ENCODE measurements around the gene BIRC6.
"Not testable (repeated sequence)": the region's sequence is repeated elsewhere in the genome, so short reads cannot be mapped to it uniquely, and the experiment has no call there.

The BIRC6 gene

GRCh38 chr2:32446369-32446768, 89.5 kb downstream of the BIRC6 start:
- DNase-seq (ENCODE audit: low spot score): no peak

- no peak for DNase-seq (ENCODE audit: low spot score)
Measured at GRCh38 chr2:32450851-32451250, 94.0 kb downstream of the BIRC6 start.

GRCh38 chr2:32452338-32453064, 95.7 kb downstream of the BIRC6 start:
- DNase-seq (ENCODE audit: low spot score): no peak

GRCh38 chr2:32453242-32454062, 96.6 kb downstream of the BIRC6 start:
- no peak for DNase-seq (ENCODE audit: low spot score)

- no peak for DNase-seq (ENCODE audit: low spot score)
Measured at GRCh38 chr2:32455816-32456215, 99.0 kb downstream of the BIRC6 start.

- no peak for DNase-seq (ENCODE audit: low spot score)
Measured at GRCh38 chr2:32456808-32457207, 100.0 kb downstream of the BIRC6 start.

- no peak for DNase-seq (ENCODE audit: low spot score)
Measured at GRCh38 chr2:32457814-32458213, 101.0 kb downstream of the BIRC6 start.

GRCh38 chr2:32460861-32461260, 104.0 kb downstream of the BIRC6 start:
- not testable (repeated sequence) for DNase-seq (ENCODE audit: low spot score)

GRCh38 chr2:32463110-32463509, 106.3 kb downstream of the BIRC6 start:
- DNase-seq (ENCODE audit: low spot score): no peak

- no peak for DNase-seq (ENCODE audit: low spot score)
Measured at GRCh38 chr2:32464431-32464830, 107.6 kb downstream of the BIRC6 start.

GRCh38 chr2:32472605-32473004, 115.8 kb downstream of the BIRC6 start:
- DNase-seq (ENCODE audit: low spot score): no peak

- no peak for DNase-seq (ENCODE audit: low spot score)
Measured at GRCh38 chr2:32474381-32474780, 117.6 kb downstream of the BIRC6 start.

GRCh38 chr2:32478889-32479620, 122.2 kb downstream of the BIRC6 start:
- no peak for DNase-seq (ENCODE audit: low spot score)

GRCh38 chr2:32479993-32480392, 123.2 kb downstream of the BIRC6 start:
- DNase-seq (ENCODE audit: low spot score): no peak

- no peak for DNase-seq (ENCODE audit: low spot score)
Measured at GRCh38 chr2:32482471-32482870, 125.6 kb downstream of the BIRC6 start.

- no peak for DNase-seq (ENCODE audit: low spot score)
Measured at GRCh38 chr2:32484937-32485336, 128.1 kb downstream of the BIRC6 start.

GRCh38 chr2:32485399-32485798, 128.6 kb downstream of the BIRC6 start:
- DNase-seq (ENCODE audit: low spot score): no peak

- DNase-seq (ENCODE audit: low spot score): no peak
Measured at GRCh38 chr2:32489061-32489460, 132.2 kb downstream of the BIRC6 start.

- DNase-seq (ENCODE audit: low spot score): no peak
Measured at GRCh38 chr2:32491346-32491745, 134.5 kb downstream of the BIRC6 start.

GRCh38 chr2:32495139-32495538, 138.3 kb downstream of the BIRC6 start:
- no peak for DNase-seq (ENCODE audit: low spot score)

GRCh38 chr2:32496662-32497061, 139.8 kb downstream of the BIRC6 start:
- no peak for DNase-seq (ENCODE audit: low spot score)

- no peak for DNase-seq (ENCODE audit: low spot score)
Measured at GRCh38 chr2:32498306-32498705, 141.5 kb downstream of the BIRC6 start.

GRCh38 chr2:32502941-32503340, 146.1 kb downstream of the BIRC6 start:
- no peak for DNase-seq (ENCODE audit: low spot score)

Data from germinal center (tissue), 1 donor.